BE2C (cell line): ENCODE measurements around the gene WWC2.

Source experiments
- DNase-seq: peaks from one replicate; pipeline ENCODE4 v3.0.0-alpha.2; 2020
- H3K27me3 ChIP-seq: fragments of 250-450 bp; sonication (Bioruptor Pico); 2 replicates; pipeline ENCODE4 v1.5.1; 2020; ENCODE audit warnings: mild to moderate bottlenecking
- H3K36me3 ChIP-seq: fragments of 250-450 bp; sonication (Bioruptor Pico); 2 replicates; pipeline ENCODE4 v1.5.1; 2020; ENCODE audit warnings: mild to moderate bottlenecking
- H3K4me1 ChIP-seq: fragments of 250-450 bp; sonication (Bioruptor Pico); 2 replicates; pipeline ENCODE4 v1.5.1; 2020
- H3K4me3 ChIP-seq: 2 replicates; pipeline ENCODE4 v1.5.1; 2011; ENCODE audit warnings: low read depth, low read length
- H3K9me3 ChIP-seq: fragments of 250-450 bp; sonication (Bioruptor Pico); 2 replicates; pipeline ENCODE4 v1.5.1; 2020
- TF ChIP-seq, protein P1 (sequence below): IDR thresholded peaks from 2 replicates; pipeline ENCODE4 v1.5.1; 2012; ENCODE audit warnings: mild to moderate bottlenecking, low read depth, low read length

WWC2 gene

DNA sequence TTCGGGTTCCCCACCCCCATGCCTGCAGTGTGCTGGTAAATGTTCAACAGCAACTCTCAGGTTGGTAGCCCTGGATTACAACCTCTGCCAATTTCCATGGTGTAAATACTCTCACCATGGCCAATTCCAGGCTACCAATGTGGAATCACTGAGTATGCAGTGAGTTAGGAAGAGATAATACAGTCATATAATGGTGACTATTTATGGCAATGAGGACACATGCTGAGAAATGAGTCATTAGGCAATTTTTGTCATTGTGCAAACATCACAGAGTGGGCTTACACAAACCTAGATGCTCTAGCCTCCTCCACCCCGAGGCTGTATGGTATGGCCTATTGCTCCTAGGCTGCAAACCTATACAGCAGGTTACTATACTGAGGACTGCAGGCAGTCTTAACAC, 227.8 kb downstream of the WWC2 start:
- Histone ChIP-seq H3K36me3 (no peaks in the 10 kb centered on the region), H3K27me3 (no peaks in the 10 kb centered on the region), H3K9me3 (no peaks in the 10 kb centered on the region), H3K4me3 (no peak overlapping the region), H3K4me1 (no peaks in the 10 kb centered on the region; the same call in 1 of the 2 replicates)
- no peak for DNase-seq
- TF ChIP-seq, protein P1, sequence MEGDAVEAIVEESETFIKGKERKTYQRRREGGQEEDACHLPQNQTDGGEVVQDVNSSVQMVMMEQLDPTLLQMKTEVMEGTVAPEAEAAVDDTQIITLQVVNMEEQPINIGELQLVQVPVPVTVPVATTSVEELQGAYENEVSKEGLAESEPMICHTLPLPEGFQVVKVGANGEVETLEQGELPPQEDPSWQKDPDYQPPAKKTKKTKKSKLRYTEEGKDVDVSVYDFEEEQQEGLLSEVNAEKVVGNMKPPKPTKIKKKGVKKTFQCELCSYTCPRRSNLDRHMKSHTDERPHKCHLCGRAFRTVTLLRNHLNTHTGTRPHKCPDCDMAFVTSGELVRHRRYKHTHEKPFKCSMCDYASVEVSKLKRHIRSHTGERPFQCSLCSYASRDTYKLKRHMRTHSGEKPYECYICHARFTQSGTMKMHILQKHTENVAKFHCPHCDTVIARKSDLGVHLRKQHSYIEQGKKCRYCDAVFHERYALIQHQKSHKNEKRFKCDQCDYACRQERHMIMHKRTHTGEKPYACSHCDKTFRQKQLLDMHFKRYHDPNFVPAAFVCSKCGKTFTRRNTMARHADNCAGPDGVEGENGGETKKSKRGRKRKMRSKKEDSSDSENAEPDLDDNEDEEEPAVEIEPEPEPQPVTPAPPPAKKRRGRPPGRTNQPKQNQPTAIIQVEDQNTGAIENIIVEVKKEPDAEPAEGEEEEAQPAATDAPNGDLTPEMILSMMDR: no peak

- TF ChIP-seq, protein P1: no peak
- no peak overlapping the region for H3K4me3 ChIP-seq
- no peaks in the 10 kb centered on the region for H3K36me3 ChIP-seq
- H3K4me1 ChIP-seq: no peaks in the 10 kb centered on the region; the same call in 1 of the 2 replicates
- DNase-seq: no peak
- H3K9me3 ChIP-seq: no peaks in the 10 kb centered on the region
- H3K27me3 ChIP-seq: no peaks in the 10 kb centered on the region
Measured at GRCh38 chr4:183327827-183328226, 228.8 kb downstream of the WWC2 start.

GRCh38 chr4:183328832-183329231, 229.8 kb downstream of the WWC2 start:
- H3K27me3 ChIP-seq: no peaks in the 10 kb centered on the region
- no peaks in the 10 kb centered on the region; the same call in 1 of the 2 replicates for H3K4me1 ChIP-seq
- DNase-seq: no peak
- TF ChIP-seq, protein P1: no peak
- no peaks in the 10 kb centered on the region for H3K9me3 ChIP-seq
- H3K36me3 ChIP-seq: no peaks in the 10 kb centered on the region
- no peak overlapping the region for H3K4me3 ChIP-seq

DNA sequence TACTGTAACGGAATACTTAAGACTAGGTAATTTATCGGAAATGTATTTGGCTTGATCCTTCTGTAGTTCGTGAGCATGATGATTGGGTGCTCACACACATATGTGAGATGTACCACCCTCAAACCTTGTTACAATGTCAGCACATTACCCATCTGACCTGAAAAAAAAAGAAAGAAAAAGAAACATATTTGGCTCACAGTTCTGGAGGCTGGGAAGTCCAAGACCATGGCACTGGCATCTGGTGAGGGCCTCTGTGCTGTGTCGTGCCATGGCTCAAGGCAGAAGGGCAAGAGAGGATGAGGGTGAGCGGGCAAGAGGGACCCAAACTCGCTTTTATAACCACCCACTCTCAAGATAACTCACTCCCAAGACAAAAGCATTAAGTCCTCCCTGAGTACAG, 230.2 kb downstream of the WWC2 start:
- DNase-seq: no peak
- no peaks in the 10 kb centered on the region for H3K36me3 ChIP-seq
- H3K4me1 ChIP-seq: no peaks in the 10 kb centered on the region
- H3K4me3 ChIP-seq: no peak overlapping the region
- H3K27me3 ChIP-seq: no peaks in the 10 kb centered on the region
- no peaks in the 10 kb centered on the region for H3K9me3 ChIP-seq
- TF ChIP-seq, protein P1: no peak

DNA sequence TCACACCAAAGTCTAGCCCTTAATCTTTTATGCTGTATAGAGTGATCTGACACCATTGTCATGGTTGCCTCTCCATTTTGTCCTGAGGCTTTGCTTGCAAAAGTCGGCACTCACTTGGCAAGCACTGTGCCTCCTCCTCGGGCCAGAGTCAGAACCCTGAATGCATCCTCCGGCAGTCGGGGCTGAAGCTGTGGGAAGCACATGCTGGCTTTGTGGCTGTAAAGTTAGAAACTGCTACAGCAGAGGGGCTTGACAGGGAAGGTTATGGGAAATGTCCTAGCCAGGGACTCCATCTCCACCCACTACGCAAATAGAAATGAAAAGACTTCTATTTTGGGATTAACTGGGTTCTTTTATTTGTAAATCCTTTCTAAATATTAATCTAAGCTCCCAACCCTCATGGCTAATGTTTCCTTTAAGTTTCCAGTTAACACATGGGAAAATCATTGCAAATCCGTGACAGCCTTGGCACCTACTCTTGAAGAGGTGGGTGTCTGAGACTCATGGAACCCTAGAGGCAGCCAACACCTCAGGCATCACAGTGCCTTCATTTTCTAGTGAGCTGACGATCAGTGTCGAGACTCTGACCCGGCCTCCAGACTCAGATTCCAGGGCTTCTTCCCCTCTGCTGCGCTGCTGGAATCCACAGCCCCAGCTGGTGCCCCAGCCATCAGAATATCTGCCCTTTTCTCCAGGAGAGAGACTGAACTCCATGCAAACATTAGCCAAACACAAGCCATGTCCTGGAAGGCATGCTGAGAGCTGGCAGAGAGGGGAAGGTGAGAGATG, 231.1 kb downstream of the WWC2 start:
- TF ChIP-seq, protein P1: no peak
- Histone ChIP-seq H3K4me1 (no peaks in the 10 kb centered on the region), H3K9me3 (no peaks in the 10 kb centered on the region), H3K27me3 (no peaks in the 10 kb centered on the region), H3K36me3 (no peaks in the 10 kb centered on the region), H3K4me3 (no peak overlapping the region)
- no peak for DNase-seq

DNA sequence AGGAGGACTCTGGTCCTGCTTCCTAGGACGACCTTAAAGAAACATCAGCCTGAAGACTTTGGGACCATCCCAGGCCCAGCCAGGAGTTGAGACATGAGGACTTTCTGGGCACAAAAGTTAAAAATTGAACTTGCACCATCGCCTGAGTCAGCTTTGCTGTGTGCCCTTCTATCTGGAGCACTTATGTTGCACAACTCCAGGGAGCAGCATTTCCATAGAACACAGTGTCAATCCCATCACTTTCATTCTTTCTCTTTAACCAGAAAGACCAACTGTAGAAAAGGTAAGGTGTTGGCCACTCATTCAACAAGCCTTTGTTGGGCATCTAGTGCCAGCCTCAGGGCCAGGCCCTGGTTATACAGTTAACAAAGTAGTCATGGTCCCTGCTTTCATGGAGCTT, 231.8 kb downstream of the WWC2 start:
- Histone ChIP-seq H3K9me3 (no peaks in the 10 kb centered on the region), H3K4me1 (peaks cover 3% of the 10 kb centered on the region; the same call in 1 of the 2 replicates), H3K4me3 (no peak overlapping the region), H3K27me3 (no peaks in the 10 kb centered on the region), H3K36me3 (no peaks in the 10 kb centered on the region)
- no peak for DNase-seq
- TF ChIP-seq, protein P1: no peak
